SJSA1 (cell line): Measurements from ENCODE around the gene ZSWIM8. TPM values are rescaled to one million over a fixed set of nuclear protein-coding genes. Genes with fewer than 3 reads are reported as not detected.

Source experiments
- DNase-seq, 2 experiments: peaks; one replicate each; pipeline ENCODE4 v3.0.0-alpha.2; 2015 to 2020; ENCODE audit warnings: low spot score in 2 of 2, low read depth in 1 of 2
- H3K27ac ChIP-seq: fragments of 250-450 bp; sonication (Bioruptor Pico); 2 replicates; pipeline ENCODE4 v1.5.1; 2020; ENCODE audit warnings: mild to moderate bottlenecking, moderate library complexity
- H3K27me3 ChIP-seq: fragments of 250-450 bp; sonication (Bioruptor Pico); replicated peaks from 2 replicates; pipeline ENCODE4 v1.5.1; 2020; ENCODE audit warnings: mild to moderate bottlenecking, moderate library complexity
- H3K36me3 ChIP-seq: fragments of 250-450 bp; sonication (Bioruptor Pico); 2 replicates; pipeline ENCODE4 v1.5.1; 2020; ENCODE audit warnings: mild to moderate bottlenecking
- H3K4me1 ChIP-seq: fragments of 250-450 bp; sonication (Bioruptor Pico); replicated peaks from 2 replicates; pipeline ENCODE4 v1.6.1; 2021; ENCODE audit warnings: mild to moderate bottlenecking
- H3K4me3 ChIP-seq: fragments of 250-450 bp; sonication (Bioruptor Pico); 2 replicates; pipeline ENCODE4 v1.5.1; 2020; ENCODE audit warnings: mild to moderate bottlenecking
- H3K9me3 ChIP-seq: fragments of 250-450 bp; sonication (Bioruptor Pico); replicated peaks from 2 replicates; pipeline ENCODE4 v1.5.1; 2020; ENCODE audit warnings: mild to moderate bottlenecking
- total RNA-seq: library from RNA; depleted of rRNA; stranded (reverse); fragments of >200 nt; shearing (Covaris generic); gene quantifications from 2 replicates; pipeline ENCODE4 v1.2.3, GENCODE V29; 2014

ZSWIM8 gene
- total RNA-seq, 1 experiment from 2014 or later = 35.8 TPM

- Histone ChIP-seq H3K27me3 (no peaks in the 10 kb centered on the region), H3K36me3 (peaks cover 80% of the 10 kb centered on the region), H3K9me3 (no peaks in the 10 kb centered on the region), H3K4me1 (peaks cover 4% of the 10 kb centered on the region; the same call in 1 of the 2 replicates), H3K4me3 (no peak overlapping the region), H3K27ac (no peak overlapping the region)
- no peak for DNase-seq
Observed at GRCh38 chr10:73761781-73762180, 23.6 kb upstream of the ZSWIM8 start.

- Histone ChIP-seq H3K9me3 (no peaks in the 10 kb centered on the region), H3K27ac (no peak overlapping the region), H3K4me3 (no peak overlapping the region), H3K36me3 (peaks cover 89% of the 10 kb centered on the region), H3K4me1 (peaks cover 4% of the 10 kb centered on the region; the same call in 1 of the 2 replicates), H3K27me3 (no peaks in the 10 kb centered on the region)
- DNase-seq = no peak
Observed at GRCh38 chr10:73762915-73763314, 22.5 kb upstream of the ZSWIM8 start.

GRCh38 chr10:73763343-73763742, 22.1 kb upstream of the ZSWIM8 start:
- H3K4me3 ChIP-seq = no peak overlapping the region
- H3K4me1 ChIP-seq = peaks cover 4% of the 10 kb centered on the region; the same call in 1 of the 2 replicates
- no peak for DNase-seq
- peaks cover 93% of the 10 kb centered on the region for H3K36me3 ChIP-seq
- H3K27ac ChIP-seq = no peak overlapping the region
- no peaks in the 10 kb centered on the region for H3K9me3 ChIP-seq
- no peaks in the 10 kb centered on the region for H3K27me3 ChIP-seq

GRCh38 chr10:73765066-73765465, 20.3 kb upstream of the ZSWIM8 start:
- Histone ChIP-seq H3K36me3 (peaks cover 97% of the 10 kb centered on the region), H3K4me3 (no peak overlapping the region), H3K27ac (no peak overlapping the region), H3K9me3 (no peaks in the 10 kb centered on the region), H3K27me3 (no peaks in the 10 kb centered on the region), H3K4me1 (peaks cover 4% of the 10 kb centered on the region; the same call in 1 of the 2 replicates)
- DNase-seq = no peak

- no peak for DNase-seq
- Histone ChIP-seq H3K27ac (no peak overlapping the region), H3K27me3 (no peaks in the 10 kb centered on the region), H3K36me3 (peaks cover 97% of the 10 kb centered on the region), H3K9me3 (no peaks in the 10 kb centered on the region), H3K4me1 (peaks cover 20% of the 10 kb centered on the region), H3K4me3 (no peak overlapping the region)
Observed at GRCh38 chr10:73768881-73769280, 16.5 kb upstream of the ZSWIM8 start.

- peaks cover 95% of the 10 kb centered on the region for H3K36me3 ChIP-seq
Observed at GRCh38 chr10:73769396-73769795, 16.0 kb upstream of the ZSWIM8 start.

GRCh38 chr10:73771722-73772280, 13.6 kb upstream of the ZSWIM8 start:
- peak; percentile 90 to 91 for DNase-seq
- peak overlapping the region; percentile 80 for H3K4me3 ChIP-seq
- no peaks in the 10 kb centered on the region for H3K27me3 ChIP-seq
- H3K36me3 ChIP-seq = peaks cover 89% of the 10 kb centered on the region
- H3K4me1 ChIP-seq = peaks cover 22% of the 10 kb centered on the region
- peak overlapping the region; percentile 79 for H3K27ac ChIP-seq
- no peaks in the 10 kb centered on the region for H3K9me3 ChIP-seq

More at GRCh38 chr10:73769396-73769795, 16.0 kb upstream of the ZSWIM8 start:
- no peak for DNase-seq
- no peaks in the 10 kb centered on the region for H3K27me3 ChIP-seq
- H3K9me3 ChIP-seq = no peaks in the 10 kb centered on the region
- peaks cover 22% of the 10 kb centered on the region for H3K4me1 ChIP-seq
- H3K4me3 ChIP-seq = no peak overlapping the region
- no peak overlapping the region for H3K27ac ChIP-seq

GRCh38 chr10:73772281-73773151, 12.9 kb upstream of the ZSWIM8 start:
- Histone ChIP-seq H3K27me3 (no peaks in the 10 kb centered on the region), H3K4me1 (peaks cover 22% of the 10 kb centered on the region), H3K9me3 (no peaks in the 10 kb centered on the region), H3K36me3 (peaks cover 88% of the 10 kb centered on the region), H3K4me3 (peak overlapping the region; percentile 80), H3K27ac (peak overlapping the region; percentile 79)
- peak; percentile 84 to 92 for DNase-seq

- Histone ChIP-seq H3K4me3 (peak overlapping the region; percentile 80), H3K9me3 (no peaks in the 10 kb centered on the region), H3K36me3 (peaks cover 87% of the 10 kb centered on the region), H3K4me1 (peaks cover 22% of the 10 kb centered on the region), H3K27me3 (no peaks in the 10 kb centered on the region), H3K27ac (peak overlapping the region; percentile 79; the same call in 1 of the 2 replicates)
- DNase-seq = no peak
Observed at GRCh38 chr10:73773152-73773879, 12.1 kb upstream of the ZSWIM8 start.

- H3K4me1 ChIP-seq = peaks cover 22% of the 10 kb centered on the region
- no peak for DNase-seq
- H3K27ac ChIP-seq = no peak overlapping the region
- no peaks in the 10 kb centered on the region for H3K27me3 ChIP-seq
- H3K9me3 ChIP-seq = no peaks in the 10 kb centered on the region
- H3K4me3 ChIP-seq = no peak overlapping the region
- peaks cover 87% of the 10 kb centered on the region for H3K36me3 ChIP-seq
Observed at GRCh38 chr10:73774637-73775036, 10.8 kb upstream of the ZSWIM8 start.

GRCh38 chr10:73779018-73779417, 6.4 kb upstream of the ZSWIM8 start:
- peaks cover 75% of the 10 kb centered on the region for H3K36me3 ChIP-seq

GRCh38 chr10:73779539-73780197, 5.7 kb upstream of the ZSWIM8 start:
- H3K27me3 ChIP-seq = no peaks in the 10 kb centered on the region
- no peak for DNase-seq
- no peaks in the 10 kb centered on the region for H3K9me3 ChIP-seq
- H3K4me1 ChIP-seq = peaks cover 20% of the 10 kb centered on the region
- no peak overlapping the region for H3K4me3 ChIP-seq
- no peak overlapping the region for H3K27ac ChIP-seq
- H3K36me3 ChIP-seq = peaks cover 70% of the 10 kb centered on the region

More at GRCh38 chr10:73779018-73779417, 6.4 kb upstream of the ZSWIM8 start:
- no peak overlapping the region for H3K4me3 ChIP-seq
- no peaks in the 10 kb centered on the region for H3K27me3 ChIP-seq
- H3K27ac ChIP-seq = no peak overlapping the region
- peaks cover 20% of the 10 kb centered on the region for H3K4me1 ChIP-seq
- no peaks in the 10 kb centered on the region for H3K9me3 ChIP-seq
- no peak for DNase-seq

- Histone ChIP-seq H3K9me3 (no peaks in the 10 kb centered on the region), H3K36me3 (peaks cover 68% of the 10 kb centered on the region), H3K4me1 (peaks cover 24% of the 10 kb centered on the region), H3K4me3 (no peak overlapping the region), H3K27me3 (no peaks in the 10 kb centered on the region), H3K27ac (no peak overlapping the region)
- no peak for DNase-seq
Observed at GRCh38 chr10:73780301-73780700, 5.1 kb upstream of the ZSWIM8 start.
